Adrenal gland (tissue), 12 donors: ENCODE measurements around the gene UBC. TPM values are rescaled to one million over a fixed set of nuclear protein-coding genes. Genes with fewer than 3 reads are reported as not detected.

Experiments
- DNase-seq, 7 donors: peaks; one replicate each; pipeline ENCODE4 v3.0.0-alpha.2; 2019 to 2020
- H3K27ac ChIP-seq, 5 donors: fragments of 200-600 bp; sonication (generic) in 4 of 5; 1 replicate in 3 of 5; 2 replicates in 2 of 5; pipeline versions ENCODE4 v1.5.1 to v1.8.0; 2016 to 2020; ENCODE audit warnings: mild to moderate bottlenecking in 1 of 5
- H3K27me3 ChIP-seq: fragments of 200-600 bp; 2 replicates; pipeline ENCODE4 v1.8.0; 2021
- H3K36me3 ChIP-seq, 2 donors: fragments of 200-600 bp; replicated peaks in 1 of 2; 1 replicate in 1 of 2; 2 replicates in 1 of 2; pipeline versions ENCODE4 v1.5.1 to v1.8.0; 2018 to 2022
- H3K4me1 ChIP-seq, 2 donors: fragments of 200-600 bp; replicated peaks in 1 of 2; 1 replicate in 1 of 2; 2 replicates in 1 of 2; pipeline versions ENCODE4 v1.5.1 to v1.8.0; 2018 to 2021
- H3K4me3 ChIP-seq, 4 donors: fragments of 200-600 bp; sonication (generic) in 3 of 4; one replicate each; pipeline ENCODE4 v1.5.1; 2016 to 2018
- H3K9me3 ChIP-seq, 3 donors: fragments of 200-600 bp; sonication (generic) in 1 of 3; replicated peaks in 1 of 3; 1 replicate in 2 of 3; 2 replicates in 1 of 3; pipeline versions ENCODE4 v1.5.1 to v1.8.0; 2016 to 2021
- POLR2A ChIP-seq, 2 donors: fragments of 450-650 bp; IDR thresholded peaks; one replicate each; pipeline ENCODE4 v1.6.1; 2017; ENCODE audit warnings: antibody characterized with exemption in 2 of 2, mild to moderate bottlenecking in 2 of 2, moderate library complexity in 1 of 2
- WGBS, 4 donors: extraction: QIAGEN DNeasy Blood & Tissue Kit in 2 of 4; methylation state at CpG; one replicate each; pipeline versions ENCODE4 v1.1.5 to v1.1.7; 2013 to 2017; 5-methylcytosine and 5-hydroxymethylcytosine counted together
- intact Hi-C, 2 donors: fragments of 100-400 bp; cut with DNase I; formaldehyde crosslinking; loops; one replicate each; pipeline versions ENCODE4 v1.14.1 to v1.15.0; 2022 to 2023
- polyA plus RNA-seq, 3 donors: library from polyadenylated mRNA; stranded (reverse); fragments of 200-250 nt in 2 of 3; fragments of 350-450 nt in 1 of 3; fragmentation: Illumina TruSeq in 1 of 3; extraction: RNeasy Lipid Tissue Mini Kit (QIAGEN cat#74804) in 1 of 3; gene quantifications; one replicate each; pipeline ENCODE4 v1.2.3, GENCODE V29; 2013 to 2014
- total RNA-seq, 9 donors: library from RNA; depleted of rRNA in 4 of 9; stranded (reverse); fragments of >200 nt in 4 of 9; fragments of 120-200 nt in 1 of 9; fragmentation: NEBNext Ultra II Directional in 1 of 9; extraction: Animal tissue kit (Norgen Biotek cat#: 25700) in 1 of 9; gene quantifications; one replicate each; pipeline versions ENCODE4 v1.1.0 to v1.2.4, GENCODE V29; 2013 to 2023
- TF ChIP-seq, protein P1 (sequence below), 6 experiments: fragments of 450-650 bp in 4 of 6; fragments of 200-600 bp in 2 of 6; sonication (generic) in 1 of 6; IDR thresholded peaks; 1 replicate in 5 of 6; 2 replicates in 1 of 6; pipeline versions ENCODE4 v1.5.1 to v1.8.0; 2016 to 2021; ENCODE audit warnings: antibody characterized with exemption in 6 of 6, mild to moderate bottlenecking in 2 of 6, moderate library complexity in 1 of 6
- donor health status: healthy with polysubstance abuse.
- donor health status: Bipolar disorder and iron deficiency.
- donor health status: DM: yes; HTN: yes; CAD: no.
- donor health status: DM: no; HTN: no; CAD: no.
- donor health status: DM: no; HTN: no; CAD: no.
- donor health status: DM: yes; HTN: yes; CAD: no.

UBC gene
- total and polyA plus RNA-seq, 12 donors: 797 to 1,869 (median 1,116) TPM

DNA sequence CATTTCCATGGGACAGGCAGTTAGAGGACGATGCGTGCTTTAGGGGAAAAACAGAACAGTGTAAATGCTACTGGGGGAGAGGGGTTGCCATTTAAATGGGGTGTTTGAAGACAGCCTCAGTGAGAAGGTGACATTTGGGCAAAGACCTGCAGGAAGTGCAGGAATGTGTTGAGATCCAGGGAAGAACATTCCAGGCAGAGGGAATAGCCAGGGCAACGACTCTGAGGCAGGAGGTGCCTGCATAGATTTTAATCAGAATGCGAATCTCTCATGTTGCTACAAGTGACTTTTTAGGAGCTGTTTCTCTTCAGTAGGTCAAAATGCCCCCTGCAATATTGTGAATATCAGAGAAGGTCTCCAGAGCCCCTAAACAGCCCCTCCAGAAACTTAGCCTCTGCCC is 43.2 kb downstream of the UBC start:
- WGBS, 4 donors: 81 to 93% (median 86%) methylated on average over 4 of the region's 4 CpGs
- Histone ChIP-seq H3K27ac (peak overlapping the region; percentile 10 to 88 (median 78)), H3K4me1 (peaks cover 3 to 28% of the 10 kb centered on the region in 2 donors), H3K27me3 (no peaks in the 10 kb centered on the region), H3K4me3 (no peak overlapping the region), H3K9me3 (no peaks in the 10 kb centered on the region), H3K36me3 (no peaks in the 10 kb centered on the region)
- intact Hi-C loops: no loop called here
- no peak for DNase-seq
- no peak for TF ChIP-seq POLR2A (IDR thresholded peaks at IDR 0.05)
- TF ChIP-seq, protein P1, sequence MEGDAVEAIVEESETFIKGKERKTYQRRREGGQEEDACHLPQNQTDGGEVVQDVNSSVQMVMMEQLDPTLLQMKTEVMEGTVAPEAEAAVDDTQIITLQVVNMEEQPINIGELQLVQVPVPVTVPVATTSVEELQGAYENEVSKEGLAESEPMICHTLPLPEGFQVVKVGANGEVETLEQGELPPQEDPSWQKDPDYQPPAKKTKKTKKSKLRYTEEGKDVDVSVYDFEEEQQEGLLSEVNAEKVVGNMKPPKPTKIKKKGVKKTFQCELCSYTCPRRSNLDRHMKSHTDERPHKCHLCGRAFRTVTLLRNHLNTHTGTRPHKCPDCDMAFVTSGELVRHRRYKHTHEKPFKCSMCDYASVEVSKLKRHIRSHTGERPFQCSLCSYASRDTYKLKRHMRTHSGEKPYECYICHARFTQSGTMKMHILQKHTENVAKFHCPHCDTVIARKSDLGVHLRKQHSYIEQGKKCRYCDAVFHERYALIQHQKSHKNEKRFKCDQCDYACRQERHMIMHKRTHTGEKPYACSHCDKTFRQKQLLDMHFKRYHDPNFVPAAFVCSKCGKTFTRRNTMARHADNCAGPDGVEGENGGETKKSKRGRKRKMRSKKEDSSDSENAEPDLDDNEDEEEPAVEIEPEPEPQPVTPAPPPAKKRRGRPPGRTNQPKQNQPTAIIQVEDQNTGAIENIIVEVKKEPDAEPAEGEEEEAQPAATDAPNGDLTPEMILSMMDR (IDR thresholded peaks at IDR 0.05): no peak

DNA sequence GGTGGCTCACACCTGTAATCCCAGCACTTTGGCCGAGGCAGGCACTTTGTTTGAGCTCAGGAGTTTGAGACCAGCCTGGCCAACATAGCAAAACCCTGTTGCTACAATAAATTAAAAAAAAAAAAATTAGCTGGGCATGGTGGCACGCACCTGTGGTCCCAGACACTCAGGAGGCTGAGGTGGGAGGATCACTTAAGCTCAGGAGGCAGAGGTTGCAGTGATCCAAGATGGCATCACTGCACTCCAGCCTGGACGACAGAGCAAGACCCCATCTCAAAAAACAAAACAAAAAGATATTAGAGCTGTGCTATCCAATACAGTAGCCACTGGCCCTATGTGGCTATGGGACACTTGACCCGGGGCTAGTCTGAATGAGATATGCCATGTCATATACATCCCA is 43.9 kb downstream of the UBC start:
- peak overlapping the region in 2 of 5 donors; percentile 78 to 81 for H3K27ac ChIP-seq
- H3K4me1 ChIP-seq: peaks cover 3 to 32% of the 10 kb centered on the region in 2 donors
- TF ChIP-seq POLR2A (IDR thresholded peaks at IDR 0.05): no peak
- TF ChIP-seq, protein P1 (IDR thresholded peaks at IDR 0.05): no peak
- intact Hi-C loops: no loop called here
- no peaks in the 10 kb centered on the region for H3K9me3 ChIP-seq
- DNase-seq: no peak
- 87 to 98% (median 91%) methylated on average over 4 of the region's 4 CpGs for WGBS, 4 donors
- no peak overlapping the region for H3K4me3 ChIP-seq
- H3K36me3 ChIP-seq: no peaks in the 10 kb centered on the region
- no peaks in the 10 kb centered on the region for H3K27me3 ChIP-seq

DNA sequence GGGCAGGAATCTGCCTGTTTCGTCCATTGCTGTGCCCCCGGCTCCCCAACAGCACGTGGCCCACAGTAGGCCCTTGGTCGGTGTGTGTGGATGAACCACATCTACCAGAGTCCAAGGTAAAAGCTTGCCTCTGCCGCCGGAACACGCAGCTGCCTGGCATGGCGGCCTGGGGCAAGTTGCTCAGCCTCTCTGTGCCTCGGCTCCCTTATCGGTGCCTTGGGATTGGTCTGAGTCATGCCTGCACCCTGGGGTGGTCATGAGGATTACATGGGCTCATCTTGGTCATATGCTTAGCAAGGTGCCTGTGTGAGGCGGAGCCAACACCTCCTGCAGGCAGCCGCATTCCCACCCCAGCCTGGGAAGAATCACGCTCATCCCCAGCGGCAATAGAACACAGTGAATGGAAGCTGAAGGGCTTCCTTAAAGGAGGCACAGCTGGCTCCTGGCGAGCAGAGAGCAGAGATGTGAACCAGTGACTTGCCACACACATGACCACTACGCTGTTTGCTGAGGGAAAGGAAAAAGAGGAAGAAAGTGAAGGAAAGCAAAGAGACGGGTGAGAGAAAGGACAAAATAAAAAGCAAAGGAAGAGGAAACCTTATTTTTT is 45.3 kb downstream of the UBC start:
- H3K27ac ChIP-seq: peak overlapping the region in 4 of 5 donors; percentile 37 to 97 (median 87)
- WGBS, 4 donors: 61 to 80% (median 74%) methylated on average over 8 to 17 of the region's 17 CpGs
- H3K4me1 ChIP-seq: peaks cover 4 to 36% of the 10 kb centered on the region in 2 donors
- H3K4me3 ChIP-seq: no peak overlapping the region
- H3K27me3 ChIP-seq: no peaks in the 10 kb centered on the region
- peak in 4 of 7 donors; percentile 10 to 53 (median 44) for DNase-seq
- no peaks in the 10 kb centered on the region for H3K9me3 ChIP-seq
- no peak for TF ChIP-seq POLR2A (IDR thresholded peaks at IDR 0.05)
- TF ChIP-seq, protein P1 (IDR thresholded peaks at IDR 0.05): no peak
- no peaks in the 10 kb centered on the region for H3K36me3 ChIP-seq
- intact Hi-C loops: no loop called here

DNA sequence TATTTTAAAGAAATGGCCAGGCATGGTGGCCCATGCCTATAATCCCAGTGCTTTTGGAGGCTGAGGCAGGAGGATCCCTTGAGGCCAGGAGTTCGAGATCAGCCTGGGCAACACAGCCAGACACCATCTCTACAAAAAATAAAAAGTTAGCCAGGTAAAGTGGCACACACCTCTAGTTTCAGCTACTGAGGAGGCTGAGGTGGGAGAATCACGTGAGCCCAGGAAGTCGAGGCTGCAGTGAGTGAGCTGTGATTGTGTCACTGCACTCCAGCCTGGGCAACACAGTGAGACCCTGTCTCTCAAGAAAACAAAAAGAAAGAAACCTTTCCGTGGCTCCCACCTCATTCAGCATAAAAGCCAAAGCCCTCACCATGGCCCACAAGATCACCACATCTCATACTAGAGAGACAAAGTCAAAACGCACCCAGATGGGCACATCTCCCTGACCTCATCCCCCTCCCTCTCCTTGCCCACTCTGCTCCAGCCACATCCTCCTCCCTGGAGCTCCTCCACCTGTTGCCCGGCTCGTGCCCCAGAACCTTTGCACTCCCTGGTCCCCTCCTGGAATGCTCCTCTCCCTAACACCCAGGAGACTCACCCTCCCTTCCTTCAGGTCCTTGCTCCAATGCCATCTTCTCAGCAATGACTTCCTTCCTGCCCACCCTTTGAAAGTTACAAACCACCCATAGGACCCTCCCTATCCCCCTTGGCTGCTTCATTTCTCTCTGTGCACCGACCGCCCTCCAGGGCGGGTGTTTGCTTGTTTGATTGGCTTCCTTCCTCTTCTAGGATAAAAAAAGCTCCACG is 46.0 kb downstream of the UBC start:
- intact Hi-C loops: no loop called here
- H3K4me1 ChIP-seq: peaks cover 7 to 36% of the 10 kb centered on the region in 2 donors
- no peaks in the 10 kb centered on the region for H3K9me3 ChIP-seq
- peak overlapping the region; percentile 80 to 97 (median 90) for H3K27ac ChIP-seq
- no peaks in the 10 kb centered on the region for H3K27me3 ChIP-seq
- no peak overlapping the region for H3K4me3 ChIP-seq
- H3K36me3 ChIP-seq: no peaks in the 10 kb centered on the region
- WGBS, 4 donors: 66 to 77% (median 72%) methylated on average over 11 of the region's 11 CpGs
- DNase-seq: no peak
- TF ChIP-seq, protein P1 (IDR thresholded peaks at IDR 0.05): no peak
- no peak for TF ChIP-seq POLR2A (IDR thresholded peaks at IDR 0.05)
